GM12865 (cell line): ENCODE measurements around the gene ATM.
"Not testable (repeated sequence)": the region's sequence is repeated elsewhere in the genome, so short reads cannot be mapped to it uniquely, and the experiment has no call there.

ENCODE experiments used
- DNase-seq: peaks from one replicate; pipeline ENCODE4 v3.0.0; 2010; ENCODE audit warnings: low read depth
- H3K4me3 ChIP-seq: 2 replicates; pipeline ENCODE4 v1.5.1; 2011; ENCODE audit warnings: mild to moderate bottlenecking, low read depth, low read length, control low read depth
- TF ChIP-seq, protein P1 (sequence below): IDR thresholded peaks from 2 replicates; pipeline ENCODE4 v1.5.1; 2011; ENCODE audit warnings: low read length, control low read depth, low read depth, inconsistent platforms; ENCODE audit not compliant: insufficient read depth; ENCODE audit errors: missing control alignments

The ATM gene

DNA sequence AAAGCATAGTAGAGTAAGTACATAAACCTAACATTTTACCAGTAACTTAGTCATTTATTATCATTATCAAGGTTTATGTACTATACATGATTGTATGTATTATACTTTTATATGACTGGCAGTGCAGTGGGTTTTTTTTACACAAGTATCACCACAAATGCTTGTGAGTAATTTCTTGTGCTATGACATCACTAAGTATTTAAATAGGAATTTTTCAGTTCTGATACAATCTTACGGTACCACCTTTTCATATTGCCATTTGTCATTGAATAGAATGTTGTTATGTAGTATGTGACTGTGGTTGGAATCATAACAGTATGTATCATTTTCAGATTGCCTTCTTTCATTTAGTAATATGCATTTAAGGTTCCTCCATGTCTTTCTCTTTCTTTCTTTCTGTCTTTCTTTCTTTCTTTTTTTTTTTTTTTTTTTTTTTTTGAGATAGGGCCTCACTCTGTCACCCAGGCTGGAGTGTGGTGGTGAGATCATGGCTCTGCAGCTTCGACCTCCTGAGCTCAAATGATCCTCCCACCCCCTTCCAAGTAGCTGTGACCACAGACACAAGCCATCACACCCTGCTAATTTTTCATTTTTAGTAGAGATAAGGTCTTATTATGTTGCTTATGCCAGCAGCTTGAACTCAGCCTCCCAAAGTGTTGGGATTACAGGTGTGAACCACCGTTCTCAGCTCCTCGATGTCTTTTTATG is 18.6 kb downstream of the ATM start:
- no peak for DNase-seq
- H3K4me3 ChIP-seq, result no peak overlapping the region
- TF ChIP-seq, protein P1, sequence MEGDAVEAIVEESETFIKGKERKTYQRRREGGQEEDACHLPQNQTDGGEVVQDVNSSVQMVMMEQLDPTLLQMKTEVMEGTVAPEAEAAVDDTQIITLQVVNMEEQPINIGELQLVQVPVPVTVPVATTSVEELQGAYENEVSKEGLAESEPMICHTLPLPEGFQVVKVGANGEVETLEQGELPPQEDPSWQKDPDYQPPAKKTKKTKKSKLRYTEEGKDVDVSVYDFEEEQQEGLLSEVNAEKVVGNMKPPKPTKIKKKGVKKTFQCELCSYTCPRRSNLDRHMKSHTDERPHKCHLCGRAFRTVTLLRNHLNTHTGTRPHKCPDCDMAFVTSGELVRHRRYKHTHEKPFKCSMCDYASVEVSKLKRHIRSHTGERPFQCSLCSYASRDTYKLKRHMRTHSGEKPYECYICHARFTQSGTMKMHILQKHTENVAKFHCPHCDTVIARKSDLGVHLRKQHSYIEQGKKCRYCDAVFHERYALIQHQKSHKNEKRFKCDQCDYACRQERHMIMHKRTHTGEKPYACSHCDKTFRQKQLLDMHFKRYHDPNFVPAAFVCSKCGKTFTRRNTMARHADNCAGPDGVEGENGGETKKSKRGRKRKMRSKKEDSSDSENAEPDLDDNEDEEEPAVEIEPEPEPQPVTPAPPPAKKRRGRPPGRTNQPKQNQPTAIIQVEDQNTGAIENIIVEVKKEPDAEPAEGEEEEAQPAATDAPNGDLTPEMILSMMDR, result no peak

- TF ChIP-seq, protein P1, result no peak
- H3K4me3 ChIP-seq, result no peak overlapping the region
- no peak for DNase-seq
Observed at GRCh38 chr11:108242422-108242821, 19.6 kb downstream of the ATM start.

GRCh38 chr11:108246308-108246707 is 23.4 kb downstream of the ATM start:
- DNase-seq, result no peak
- TF ChIP-seq, protein P1, result no peak
- no peak overlapping the region for H3K4me3 ChIP-seq

DNA sequence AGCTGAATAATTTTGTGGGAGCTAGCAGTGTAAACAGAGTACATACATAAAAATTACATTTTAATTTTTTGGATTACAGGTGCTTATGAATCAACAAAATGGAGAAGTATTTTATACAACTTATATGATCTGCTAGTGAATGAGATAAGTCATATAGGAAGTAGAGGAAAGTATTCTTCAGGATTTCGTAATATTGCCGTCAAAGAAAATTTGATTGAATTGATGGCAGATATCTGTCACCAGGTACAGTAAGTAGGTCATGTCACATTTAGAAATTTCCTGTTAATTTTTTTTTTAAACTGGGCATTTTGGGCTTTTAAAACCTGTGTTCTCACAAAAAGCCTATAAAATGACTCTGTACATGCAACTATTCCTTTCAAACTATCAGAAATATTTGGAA is 24.0 kb downstream of the ATM start:
- no peak for DNase-seq
- TF ChIP-seq, protein P1, result no peak

DNA sequence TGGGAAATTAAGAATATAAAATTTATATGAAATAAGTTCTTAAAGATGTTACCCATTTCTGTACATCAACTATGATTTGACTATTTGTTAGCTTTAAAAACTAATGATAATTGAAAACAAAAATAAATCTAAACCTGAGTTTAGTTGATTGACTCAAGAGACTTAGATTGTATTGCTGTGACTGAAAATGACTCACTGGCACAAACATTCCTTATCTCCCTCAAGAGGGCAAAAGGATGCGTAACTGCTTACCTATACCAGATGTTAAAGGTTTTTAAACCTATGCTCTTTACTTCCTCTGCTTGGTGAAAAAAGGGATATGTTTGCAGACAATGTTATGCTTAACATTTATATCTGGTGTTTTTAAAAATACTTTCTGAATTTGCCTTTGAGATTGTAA is 30.3 kb downstream of the ATM start:
- no peak for DNase-seq
- TF ChIP-seq, protein P1, result no peak
- H3K4me3 ChIP-seq, result no peak overlapping the region

More for the DNA sequence above, 24.0 kb downstream of the ATM start:
- H3K4me3 ChIP-seq, result no peak overlapping the region

- no peak overlapping the region for H3K4me3 ChIP-seq
- DNase-seq, result no peak
- TF ChIP-seq, protein P1, result no peak
Observed at GRCh38 chr11:108269583-108269982, 46.7 kb downstream of the ATM start.

- DNase-seq, H3K4me3 ChIP-seq: not testable (repeated sequence)
Observed at GRCh38 chr11:108276985-108277616, 54.2 kb downstream of the ATM start.
